GM12891 (cell line): Measurements from ENCODE around the gene PTPN7.

ENCODE experiments used
- DNase-seq: peaks from one replicate; pipeline ENCODE4 v3.0.0; 2011; ENCODE audit warnings: low spot score; ENCODE audit not compliant: insufficient read length
- FAIRE-seq: peaks from 2 replicates; lab custom pipeline; 2011; peaks lifted over from hg19 to GRCh38; lab: Jason Lieb, UNC
- PAX5 ChIP-seq: IDR thresholded peaks from 2 replicates; pipeline ENCODE4 v1.6.1; 2011; ENCODE audit warnings: low read length, moderate library complexity, mild to moderate bottlenecking; ENCODE audit not compliant: insufficient read depth, severe bottlenecking
- POLR2A ChIP-seq: IDR thresholded peaks from 2 replicates; pipeline ENCODE4 v1.6.1; 2011; ENCODE audit warnings: low read depth, low read length, control low read depth
- POLR2AphosphoS5 ChIP-seq: IDR thresholded peaks from 2 replicates; pipeline ENCODE4 v1.6.1; 2011; ENCODE audit warnings: low read depth, low read length, control low read depth
- POU2F2 ChIP-seq: IDR thresholded peaks from 2 replicates; pipeline ENCODE4 v1.6.1; 2011; ENCODE audit warnings: low read depth, mild to moderate bottlenecking, control low read depth, low read length, moderate library complexity
- SPI1 ChIP-seq: IDR thresholded peaks from 2 replicates; pipeline ENCODE4 v1.6.1; 2011; ENCODE audit warnings: low read depth, low read length, control low read depth
- TAF1 ChIP-seq: IDR thresholded peaks from 2 replicates; pipeline ENCODE4 v1.6.1; 2011; ENCODE audit warnings: low read depth, low read length, control low read depth

The PTPN7 gene

GRCh38 chr1:202159534-202160371 is 649 bp downstream of the PTPN7 start:
- TF ChIP-seq POU2F2 (peak; percentile 80), SPI1 (no peak), TAF1 (peak; percentile 71; the same call in 1 of the 2 replicates), POLR2AphosphoS5 (no peak), POLR2A (peak; percentile 76)
- FAIRE-seq (peak; percentile 84), DNase-seq (peak; percentile 51)

- TF ChIP-seq PAX5 (no peak), POLR2AphosphoS5 (peak; percentile 16; the same call in 1 of the 2 replicates), SPI1 (no peak), POLR2A (no peak), POU2F2 (peak; percentile 91; the same call in 1 of the 2 replicates)
- peak; percentile 68 for FAIRE-seq
- peak; percentile 45 for DNase-seq
These were observed 1.4 kb downstream of the PTPN7 start for GRCh38 chr1:202158810-202159533.

GRCh38 chr1:202157945-202158344 is 2.5 kb downstream of the PTPN7 start:
- TF ChIP-seq POU2F2 (no peak), POLR2AphosphoS5 (no peak), PAX5 (no peak), SPI1 (no peak), POLR2A (no peak), TAF1 (no peak)
- DNase-seq (no peak), FAIRE-seq (no peak)

- TF ChIP-seq POU2F2 (no peak), POLR2A (no peak), POLR2AphosphoS5 (no peak), PAX5 (no peak), SPI1 (no peak), TAF1 (no peak)
- FAIRE-seq (no peak), DNase-seq (no peak)
These were observed 3.8 kb downstream of the PTPN7 start for GRCh38 chr1:202156590-202156989.

GRCh38 chr1:202155478-202156021 is 4.9 kb downstream of the PTPN7 start:
- no peak for FAIRE-seq
- DNase-seq, result no peak
- TF ChIP-seq SPI1 (no peak), POLR2AphosphoS5 (no peak), POLR2A (no peak), POU2F2 (no peak), TAF1 (no peak)

- FAIRE-seq (peak; percentile 61), DNase-seq (no peak)
- no peak for TF ChIP-seq TAF1
- no peak for TF ChIP-seq POLR2AphosphoS5
- TF ChIP-seq SPI1, result no peak
- no peak for TF ChIP-seq PAX5
- no peak; the same call in 1 of the 2 replicates for TF ChIP-seq POLR2A
- no peak for TF ChIP-seq POU2F2
These were observed 5.5 kb downstream of the PTPN7 start for GRCh38 chr1:202154766-202155477.

GRCh38 chr1:202154148-202154765 is 6.1 kb downstream of the PTPN7 start:
- FAIRE-seq (no peak), DNase-seq (no peak)
- TF ChIP-seq POU2F2, result 0 out of 2 replicates have a peak, but pooled peaks have one; percentile 15
- TF ChIP-seq TAF1, result no peak

- FAIRE-seq (no peak), DNase-seq (no peak)
- TF ChIP-seq POU2F2 (no peak), TAF1 (no peak), SPI1 (no peak), POLR2A (no peak), PAX5 (no peak), POLR2AphosphoS5 (no peak)
These were observed 7.1 kb downstream of the PTPN7 start for GRCh38 chr1:202153284-202153683.

GRCh38 chr1:202152399-202152798 is 8.0 kb downstream of the PTPN7 start:
- DNase-seq (no peak), FAIRE-seq (no peak)

More at GRCh38 chr1:202152399-202152798, 8.0 kb downstream of the PTPN7 start:
- TF ChIP-seq PAX5 (no peak), TAF1 (no peak), POLR2A (no peak), SPI1 (no peak), POU2F2 (no peak), POLR2AphosphoS5 (no peak)
